HG02885 (cell line): ENCODE data around the gene PRR12.

ENCODE experiments used
- ATAC-seq: cut with Tn5 transposase; IDR thresholded peaks from one replicate; pipeline ENCODE4 v1.9.1; 2021; ENCODE audit warnings: mild to moderate bottlenecking; ENCODE audit not compliant: unreplicated experiment, poor library complexity

Gene PRR12

GRCh38 chr19:49663224-49663623, 72.2 kb downstream of the PRR12 start:
- ATAC-seq = no peak

DNA sequence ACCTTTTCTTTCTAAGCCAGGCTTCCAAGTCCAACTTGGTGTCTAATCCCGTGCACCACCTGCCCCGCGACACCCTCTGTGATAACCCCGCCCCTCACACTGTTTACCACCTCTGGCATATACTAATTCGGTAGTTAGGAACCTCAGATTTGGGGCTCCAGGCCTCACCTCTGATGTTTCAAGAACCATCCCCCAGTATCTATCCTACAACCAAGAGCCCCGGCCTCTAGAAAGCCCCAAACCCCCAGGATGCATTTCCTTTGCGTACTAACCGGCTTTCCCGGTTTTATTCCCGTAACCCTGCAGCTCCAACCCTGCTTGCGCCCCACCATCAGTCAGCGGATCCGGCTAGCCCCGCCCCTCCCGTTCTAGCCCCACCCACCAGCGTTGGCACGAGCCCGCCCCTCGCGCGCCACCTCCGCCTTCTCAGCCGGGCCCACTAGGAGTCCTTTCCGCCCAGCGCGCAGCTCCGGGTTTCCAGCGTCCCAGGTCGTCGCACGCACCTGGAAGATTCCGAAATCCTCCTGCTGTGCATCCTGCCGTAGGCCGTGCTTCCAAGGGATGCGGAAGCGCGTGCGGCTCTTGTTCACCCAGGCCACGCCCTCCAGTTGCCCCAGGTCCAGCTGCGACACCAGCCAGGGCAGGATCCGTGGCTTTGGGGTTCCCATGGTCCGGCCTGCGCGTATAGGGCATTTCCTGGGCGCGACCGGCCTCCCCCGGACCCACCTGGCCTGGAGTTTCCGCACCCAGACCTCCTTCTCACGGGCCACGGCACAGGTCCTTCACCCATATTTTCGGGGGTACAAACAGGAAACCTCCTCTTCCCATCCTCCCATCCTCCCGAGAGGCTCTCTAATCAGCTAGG, 73.4 kb downstream of the PRR12 start:
- peak; percentile 50 for ATAC-seq

- no peak for ATAC-seq
Measured at GRCh38 chr19:49665036-49665350, 74.0 kb downstream of the PRR12 start.

DNA sequence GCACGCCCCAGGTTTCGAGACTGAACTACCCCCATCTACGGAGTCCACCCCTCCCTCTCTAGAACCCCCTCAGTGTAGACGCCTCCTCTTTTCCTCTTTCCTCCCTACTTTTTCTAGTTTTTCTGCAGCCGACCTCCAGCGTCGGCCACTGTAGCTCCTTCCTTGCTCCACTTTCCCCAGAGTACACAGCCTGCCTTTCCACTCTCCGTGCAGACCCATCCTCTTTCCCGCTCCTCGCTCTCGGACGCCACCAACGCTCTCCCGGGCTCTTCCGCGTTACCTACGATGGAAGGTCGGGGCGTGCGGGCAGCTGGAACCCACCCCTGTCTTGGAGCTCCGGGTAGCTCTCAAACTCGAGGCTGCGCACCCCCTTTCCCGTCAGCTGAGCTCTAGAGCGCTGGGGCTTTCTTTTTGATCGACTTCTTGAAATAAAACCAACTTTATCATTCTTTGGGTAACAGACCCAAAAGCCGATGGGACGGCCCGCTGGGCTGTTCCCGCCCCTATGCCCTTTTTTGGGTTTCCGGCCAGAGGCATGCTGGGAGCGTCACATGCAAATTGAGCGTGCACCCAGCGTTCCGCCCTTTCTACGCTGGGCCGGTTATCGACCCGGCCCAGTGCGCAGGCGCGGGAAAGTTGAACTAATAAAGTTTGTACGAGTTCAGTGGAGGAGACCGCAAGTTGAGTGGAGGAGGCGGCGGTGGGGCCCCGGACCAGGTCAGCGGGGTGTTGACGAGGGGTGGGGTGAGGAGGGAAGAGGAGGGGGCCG, 74.6 kb downstream of the PRR12 start, which contains the start of the genes BCL2L12 and IRF3:
BCL2L12 (plus strand) TSS at position 583 of the 769 bp plus-strand sequence. CDS start 760 bp downstream, outside the sequence.
IRF3 (minus strand) TSS at position 507 of the 769 bp plus-strand sequence. CDS start 1,019 bp downstream, outside the sequence.
- ATAC-seq = peak; percentile 83

GRCh38 chr19:49666120-49666444, 75.1 kb downstream of the PRR12 start:
- ATAC-seq = no peak

DNA sequence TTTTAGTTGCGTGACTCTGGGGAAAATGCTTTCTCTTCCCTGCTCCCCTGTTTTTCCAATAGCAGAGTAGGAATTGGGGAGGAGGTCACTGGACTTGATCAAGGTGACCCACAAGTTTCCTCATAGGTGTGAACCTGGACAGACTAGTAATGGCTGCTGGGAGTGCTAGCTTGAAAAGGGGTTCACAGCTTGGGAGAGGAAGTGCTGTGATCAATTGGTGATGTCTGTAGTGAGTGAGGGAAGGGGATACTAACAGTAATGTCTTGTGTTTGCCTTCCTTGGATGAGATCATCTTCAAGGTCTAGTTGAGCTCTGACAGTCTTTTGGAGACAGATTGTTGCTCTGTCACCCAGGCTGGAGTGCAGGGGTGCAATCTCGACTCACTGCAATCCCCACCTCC, 76.5 kb downstream of the PRR12 start:
- no peak for ATAC-seq

DNA sequence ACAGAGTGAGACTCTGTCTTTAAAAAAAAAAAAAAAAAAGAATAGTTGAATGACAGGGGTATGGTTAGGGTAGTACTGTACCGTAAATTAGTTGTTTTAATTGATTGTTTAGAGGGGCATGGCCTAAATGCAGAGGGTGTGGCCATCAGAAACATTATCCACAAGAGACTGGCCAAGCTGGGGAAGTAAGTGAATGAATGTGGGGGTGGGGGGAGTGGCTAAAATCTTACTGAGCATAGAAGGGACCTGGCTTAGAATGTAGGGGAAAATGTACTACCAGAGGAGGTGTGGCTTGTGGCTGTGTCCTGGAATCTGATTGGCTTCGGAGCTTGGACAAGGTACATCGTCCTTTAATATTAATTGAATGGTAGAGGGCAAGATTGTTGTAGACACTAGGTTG, 78.5 kb downstream of the PRR12 start:
- ATAC-seq = no peak

DNA sequence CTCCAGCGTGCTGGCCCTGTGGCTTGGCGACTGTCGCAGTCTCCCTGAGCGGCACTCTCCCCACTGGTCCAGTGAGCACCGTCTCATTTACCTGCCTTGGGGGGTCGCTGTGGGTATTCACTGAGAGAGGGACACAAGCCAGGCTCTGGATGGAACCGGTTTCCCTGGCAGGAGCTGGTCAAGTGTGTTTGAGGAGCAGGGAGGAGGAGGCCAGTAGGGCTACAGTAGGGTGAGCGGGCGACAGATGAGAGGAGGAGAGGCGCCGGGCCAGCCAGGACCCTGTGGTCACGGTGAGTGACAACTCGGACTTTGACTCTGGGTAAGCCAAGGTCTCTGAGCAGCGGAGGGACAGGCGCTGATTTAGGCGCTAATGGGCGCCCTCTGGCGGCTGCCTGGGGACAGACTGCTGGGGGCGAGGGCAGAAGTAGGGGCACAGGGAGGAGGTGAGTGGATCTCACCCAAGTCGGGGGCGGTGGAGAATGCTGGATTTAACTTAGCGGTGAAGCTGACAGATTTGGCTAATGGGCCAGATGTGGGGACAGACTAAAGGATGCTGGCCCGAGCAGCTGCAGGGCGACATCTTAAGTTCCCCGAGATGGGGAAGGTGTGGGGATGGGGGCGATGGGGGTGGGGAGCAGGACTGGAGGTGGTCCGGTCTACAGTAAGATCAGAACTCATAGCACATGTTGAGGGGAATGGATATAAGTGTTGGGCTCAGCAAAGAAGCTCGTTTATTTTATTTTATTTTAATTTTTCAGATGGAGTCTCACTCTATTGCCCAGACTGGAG, 81.3 kb downstream of the PRR12 start:
- ATAC-seq = no peak
